ENCODE results near the gene TMEM201.

DNA sequence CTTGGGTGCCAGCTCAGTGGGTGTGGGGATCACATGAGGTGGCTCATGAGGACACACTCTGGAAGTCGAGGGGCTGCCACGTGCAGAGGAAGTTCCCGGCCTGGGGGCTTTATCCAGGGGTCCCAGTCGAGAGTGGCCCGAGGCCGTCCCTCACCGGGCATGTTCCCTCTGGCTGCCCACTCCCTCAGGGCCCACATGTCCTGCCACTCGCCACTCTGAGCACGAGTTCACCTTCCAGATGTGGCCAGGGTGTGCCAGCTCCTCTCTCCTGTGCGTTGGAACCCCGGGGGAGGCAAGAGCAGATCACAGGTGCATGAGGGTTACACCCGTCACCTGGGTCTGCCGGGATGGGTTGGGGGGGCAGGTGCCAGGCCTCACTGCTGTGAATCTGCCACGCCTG lies 14.6 kb downstream of the TMEM201 start:
- no peak for TF ChIP-seq POLR2A (IDR thresholded peaks at IDR 0.05; ENCODE audit: low read length)
- no peak for TF ChIP-seq GATA1 (IDR thresholded peaks at IDR 0.05; ENCODE audit: low read depth, low read length)
